Stimulated activated CD4-positive, alpha-beta T cell treated with anti-CD3 and anti-CD28 coated beads, Interleukin-4, amount 100 ng/mL, for 24 hours (primary cell): ENCODE data around the gene FSCN2.
"Not testable (repeated sequence)": the region's sequence is repeated elsewhere in the genome, so short reads cannot be mapped to it uniquely, and the experiment has no call there.

Source experiments
- DNase-seq: peaks from one replicate; pipeline ENCODE4 v3.0.0-alpha.2; 2020

Gene FSCN2

GRCh38 chr17:81580481-81580880 lies 52.3 kb downstream of the FSCN2 start:
- no peak for DNase-seq

DNA sequence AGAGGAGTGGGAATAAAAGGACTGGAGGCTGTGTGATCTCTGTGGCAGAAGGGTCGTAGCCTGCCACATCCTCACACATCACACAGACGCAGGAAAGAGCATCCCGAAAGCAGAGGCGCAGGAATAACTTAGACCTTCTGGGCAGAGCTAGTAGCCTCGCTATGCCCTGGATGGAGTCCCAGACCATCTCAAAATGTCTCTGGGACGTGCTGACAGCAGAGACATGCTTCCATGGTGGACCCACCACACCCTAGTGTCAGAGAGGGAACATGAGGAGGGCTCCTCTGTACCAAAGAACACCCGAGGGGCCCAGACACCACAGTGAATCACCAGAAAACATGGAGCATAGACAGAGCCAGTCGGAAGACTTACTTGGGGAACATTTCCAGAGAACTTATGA lies 53.6 kb downstream of the FSCN2 start:
- DNase-seq = no peak

DNA sequence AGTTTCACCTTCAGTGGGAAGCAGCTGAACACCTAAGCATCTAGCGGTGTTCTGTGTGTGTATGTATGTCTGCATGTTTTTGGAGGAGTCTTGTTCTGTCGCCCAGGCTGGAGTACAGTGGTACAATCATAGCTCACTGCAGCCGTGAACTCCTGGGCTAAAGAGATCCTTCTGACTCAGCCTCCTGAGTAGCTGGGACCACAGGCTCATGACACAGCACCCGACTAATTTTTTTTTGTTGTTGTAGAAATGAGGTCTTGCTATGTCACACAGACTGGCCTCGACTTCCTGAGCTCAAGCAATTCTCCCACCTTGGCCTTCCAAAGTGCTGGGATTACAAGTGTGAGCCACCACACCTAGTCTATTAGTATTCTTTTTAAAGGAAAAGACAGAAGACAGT lies 54.2 kb downstream of the FSCN2 start:
- DNase-seq = no peak

- DNase-seq = no peak
These were observed 54.6 kb downstream of the FSCN2 start for GRCh38 chr17:81582749-81583148.

GRCh38 chr17:81583589-81584342 lies 55.6 kb downstream of the FSCN2 start:
- DNase-seq = no peak

- DNase-seq = not testable (repeated sequence)
These were observed 56.6 kb downstream of the FSCN2 start for GRCh38 chr17:81584771-81585170.

DNA sequence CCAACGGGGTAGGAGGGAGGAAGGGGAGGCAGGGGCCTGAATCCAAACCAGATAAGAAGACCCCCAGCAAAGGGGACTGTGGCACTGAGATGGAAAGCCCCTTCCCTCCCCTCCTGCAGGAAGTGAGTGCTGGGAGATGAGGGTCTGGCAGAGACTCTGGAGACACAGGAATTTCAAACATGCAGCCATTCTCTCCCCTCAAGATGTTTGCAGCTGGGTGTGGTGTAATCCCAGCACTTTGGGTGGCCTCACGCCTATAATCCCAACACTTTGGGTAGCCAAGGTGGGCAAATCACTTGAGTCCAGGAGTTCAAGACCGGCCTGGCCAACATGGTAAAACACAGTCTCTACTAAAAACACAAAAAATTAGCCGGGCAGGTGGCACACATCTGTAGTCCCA lies 57.9 kb downstream of the FSCN2 start:
- DNase-seq = no peak
